Stimulated activated CD8-positive, alpha-beta memory T cell treated with anti-CD3 and anti-CD28 coated beads, Interleukin-2, amount 100 ng/mL, for 48 hours (primary cell): ENCODE results near the gene SERPINB11.
"Not testable (repeated sequence)": the region's sequence is repeated elsewhere in the genome, so short reads cannot be mapped to it uniquely, and the experiment has no call there.

ENCODE experiments used
- DNase-seq, 2 donors: peaks; one replicate each; pipeline ENCODE4 v3.0.0-alpha.2; 2020; ENCODE audit warnings: low read depth in 2 of 2

SERPINB11 gene

GRCh38 chr18:63730773-63731172, 28.0 kb downstream of the SERPINB11 start:
- no peak for DNase-seq

GRCh38 chr18:63731215-63731614, 28.5 kb downstream of the SERPINB11 start:
- no peak for DNase-seq

- DNase-seq, result no peak
Measured at GRCh38 chr18:63736876-63737275, 34.1 kb downstream of the SERPINB11 start.

GRCh38 chr18:63741769-63742168, 39.0 kb downstream of the SERPINB11 start:
- no peak for DNase-seq

- no peak for DNase-seq
Measured at GRCh38 chr18:63747006-63747405, 44.2 kb downstream of the SERPINB11 start.

- DNase-seq, result no peak
Measured at GRCh38 chr18:63749489-63749888, 46.7 kb downstream of the SERPINB11 start.

GRCh38 chr18:63752636-63753035, 49.9 kb downstream of the SERPINB11 start:
- no peak for DNase-seq

GRCh38 chr18:63753676-63754075, 50.9 kb downstream of the SERPINB11 start:
- DNase-seq, result no peak

- DNase-seq, result no peak
Measured at GRCh38 chr18:63757541-63757940, 54.8 kb downstream of the SERPINB11 start.

- no peak for DNase-seq
Measured at GRCh38 chr18:63758615-63759240, 56.0 kb downstream of the SERPINB11 start.

GRCh38 chr18:63759786-63760185, 57.0 kb downstream of the SERPINB11 start:
- DNase-seq, result not testable (repeated sequence)

- DNase-seq, result no peak
Measured at GRCh38 chr18:63762518-63762917, 59.8 kb downstream of the SERPINB11 start.

- DNase-seq, result no peak
Measured at GRCh38 chr18:63763831-63764600, 61.3 kb downstream of the SERPINB11 start.

GRCh38 chr18:63765837-63766236, 63.1 kb downstream of the SERPINB11 start:
- no peak for DNase-seq
